NCI-H82 treated with DMSO at 0.1 percent for 48 hours (cell line): ENCODE data around the gene IQUB.
"Not testable (repeated sequence)": the region's sequence is repeated elsewhere in the genome, so short reads cannot be mapped to it uniquely, and the experiment has no call there.

ENCODE experiments used
- DNase-seq: peaks from one replicate; lab custom pipeline; 2025; ENCODE audit not compliant: unreplicated experiment; lab: John Stamatoyannopoulos, UW

The IQUB gene

DNA sequence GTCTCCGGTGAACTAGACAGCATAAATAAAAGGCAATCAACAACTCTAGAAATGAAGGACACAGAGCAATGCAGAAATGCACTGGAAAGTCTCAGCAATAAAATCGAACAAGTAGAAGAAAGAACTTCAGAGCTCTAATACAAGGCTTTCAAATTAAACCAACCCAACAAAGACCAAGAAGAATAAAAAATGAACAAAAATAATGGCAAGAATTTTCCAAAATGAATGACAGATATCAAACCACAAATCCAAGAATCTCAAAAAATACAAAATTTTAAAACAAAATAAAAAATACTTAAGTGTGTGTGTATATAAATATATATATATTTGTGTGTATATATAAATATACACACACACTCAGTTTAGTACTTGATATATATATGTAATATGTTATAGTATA, 110.8 kb downstream of the IQUB start:
- DNase-seq: no peak

DNA sequence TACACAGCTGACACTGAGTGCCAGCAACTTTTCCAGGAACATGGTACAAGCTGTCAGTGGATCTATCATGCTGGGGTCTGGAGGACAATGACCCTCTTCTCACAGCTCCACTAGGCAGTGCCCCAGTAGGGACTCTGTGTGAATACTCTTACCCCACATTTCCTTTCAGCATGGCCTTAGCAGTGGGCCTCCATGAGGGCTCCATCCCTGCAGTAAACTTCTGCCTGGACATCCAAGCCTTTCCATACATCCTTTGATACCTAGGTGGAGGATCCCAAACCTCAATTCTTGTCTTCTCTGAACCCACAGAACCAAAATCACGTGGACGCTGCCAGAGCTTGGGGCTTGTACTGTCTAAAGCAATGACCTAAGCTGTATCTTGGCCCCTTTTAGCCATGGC, 116.8 kb downstream of the IQUB start:
- DNase-seq: no peak

DNA sequence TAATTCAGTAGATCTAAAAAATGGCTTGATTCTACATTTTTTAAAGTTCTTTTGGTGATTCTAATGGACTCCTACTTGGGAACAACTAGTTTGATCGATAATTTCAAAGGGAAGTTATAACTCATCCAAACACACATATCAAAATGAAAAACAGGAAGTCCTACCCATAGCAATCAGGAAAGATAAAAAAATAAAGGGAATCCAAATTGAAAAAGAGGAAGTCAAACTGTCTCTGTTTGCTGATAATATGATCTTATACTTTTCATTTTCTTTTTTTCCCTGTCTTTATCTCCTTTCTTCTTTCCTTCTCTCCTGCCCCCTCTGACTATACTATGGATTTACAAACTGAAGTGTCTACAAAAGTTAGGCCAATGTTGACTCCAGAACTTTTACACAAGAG, 118.8 kb downstream of the IQUB start:
- DNase-seq: no peak

DNA sequence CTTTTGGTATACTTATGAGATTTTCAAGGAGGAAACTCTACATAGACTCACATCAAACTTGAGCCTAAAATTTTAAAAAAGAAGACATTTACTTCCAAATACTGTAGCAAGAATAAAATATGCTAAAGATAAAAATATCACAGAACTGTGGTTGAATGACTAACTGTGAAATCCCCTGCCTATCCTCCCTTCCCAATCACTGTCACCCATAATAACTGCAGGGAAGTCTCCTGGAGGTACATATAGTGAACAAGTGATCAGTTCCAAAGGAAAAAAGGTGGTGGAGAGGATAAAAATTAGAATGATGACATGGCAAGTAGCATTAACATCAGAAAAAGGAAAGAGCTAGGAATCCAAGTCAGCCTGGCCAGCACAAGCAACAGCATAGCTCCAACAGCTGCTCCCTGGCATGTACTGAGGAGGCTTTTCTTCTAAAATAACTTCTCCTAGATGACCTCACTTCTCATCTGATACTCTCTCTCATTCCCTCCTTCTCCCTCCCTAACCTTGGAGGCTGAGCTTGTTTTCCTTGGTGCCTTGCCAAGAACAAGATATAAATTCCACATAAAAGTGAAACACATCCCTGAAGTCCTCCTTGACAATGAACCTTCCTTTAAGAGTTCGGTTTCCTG, 124.0 kb downstream of the IQUB start:
- DNase-seq: no peak

DNA sequence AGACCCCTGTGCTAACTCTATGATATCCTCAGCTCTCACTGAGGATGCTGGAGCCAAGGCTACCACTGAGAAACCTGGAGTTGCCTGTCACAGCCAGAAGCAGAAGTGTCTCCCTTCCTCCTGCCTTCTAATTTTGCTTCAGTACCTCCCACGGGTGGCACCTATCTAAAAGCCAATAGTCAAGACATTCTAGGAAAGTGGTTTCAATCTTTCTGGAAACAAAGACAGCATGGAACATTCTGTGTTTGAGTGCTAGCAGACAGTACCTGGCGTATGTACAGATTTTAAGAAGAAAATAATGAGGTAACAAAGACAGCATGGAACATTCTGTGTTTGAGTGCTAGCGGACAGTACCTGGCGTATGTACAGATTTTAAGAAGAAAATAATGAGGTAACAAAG, 126.4 kb downstream of the IQUB start:
- DNase-seq: not testable (repeated sequence)
